Measurements from ENCODE around the gene ISCA1.
A peak's percentile ranks its signal among the peaks of the same experiment; 100 is the strongest.
"Not testable (repeated sequence)": the region's sequence is repeated elsewhere in the genome, so short reads cannot be mapped to it uniquely, and the experiment has no call there.

The ISCA1 gene

GRCh38 chr9:86282077-86282978 is at the start of gene ISCA1:
Gene ISCA1 (minus strand): TSS chr9:86282538. CDS start chr9:86282458, 80 bp downstream.
- DNase-seq (ENCODE audit: low spot score): peak; percentile 97

GRCh38 chr9:86330186-86330585 is 47.8 kb upstream of the ISCA1 start:
- DNase-seq (ENCODE audit: low spot score): no peak

GRCh38 chr9:86329649-86330048 is 47.3 kb upstream of the ISCA1 start:
- no peak for DNase-seq (ENCODE audit: low spot score)

GRCh38 chr9:86328156-86328555 is 45.8 kb upstream of the ISCA1 start:
- no peak for DNase-seq (ENCODE audit: low spot score)

DNA sequence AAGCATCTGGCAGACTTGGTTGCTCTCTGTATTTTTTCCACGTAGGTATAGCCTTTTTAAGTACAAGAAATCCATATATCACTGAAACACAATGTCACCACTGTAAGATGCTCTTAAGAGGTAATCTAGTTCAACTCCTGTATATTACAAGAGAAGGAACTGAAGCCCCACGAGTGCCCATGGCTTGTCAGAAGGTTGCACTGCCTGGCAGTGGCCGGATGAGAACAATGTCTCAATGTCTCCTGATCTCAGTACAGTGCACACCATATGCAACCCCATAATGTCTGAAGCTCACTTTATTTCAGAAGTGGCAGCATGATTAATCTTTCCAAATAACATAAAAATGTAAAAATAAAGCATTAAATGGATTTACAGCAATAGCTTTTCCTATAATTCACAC is 44.2 kb upstream of the ISCA1 start:
- peak; percentile 31 for DNase-seq (ENCODE audit: low spot score)

- DNase-seq (ENCODE audit: low spot score): no peak
These were observed 42.6 kb upstream of the ISCA1 start for GRCh38 chr9:86324901-86325300.

GRCh38 chr9:86324308-86324707 is 42.0 kb upstream of the ISCA1 start:
- no peak for DNase-seq (ENCODE audit: low spot score)

DNA sequence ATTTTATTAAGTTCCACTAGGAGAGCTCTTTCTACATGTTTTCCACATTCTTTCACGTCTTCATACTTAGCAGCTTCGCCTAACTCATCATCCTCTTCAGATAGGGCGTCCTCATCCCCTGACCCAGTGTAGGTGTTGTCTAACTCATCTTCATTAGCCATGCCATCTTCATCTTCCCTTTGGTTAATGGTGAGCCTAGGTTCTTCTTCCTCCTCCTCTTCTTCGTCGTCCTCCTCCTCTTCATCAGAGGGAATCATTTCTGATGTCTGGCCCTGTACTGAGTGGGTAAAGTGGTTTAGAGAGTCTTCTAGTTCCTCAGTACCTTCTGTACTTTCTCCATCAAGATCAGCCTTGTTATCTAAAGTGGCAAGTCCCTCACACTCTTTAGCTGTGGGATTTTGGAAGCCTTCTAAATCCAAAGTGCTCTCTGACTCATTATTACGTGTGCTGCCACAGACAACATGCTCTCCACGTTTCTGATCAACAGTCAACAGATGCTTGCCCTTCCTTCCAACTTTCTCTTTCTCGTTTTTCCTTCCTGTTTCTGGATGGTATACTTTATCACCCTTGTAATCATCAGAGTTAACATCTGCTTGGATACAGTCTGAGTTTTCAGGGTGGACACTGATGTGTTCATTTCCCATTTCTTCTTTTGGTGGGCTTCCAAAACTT is 40.8 kb upstream of the ISCA1 start:
- DNase-seq (ENCODE audit: low spot score): peak; percentile 31

- no peak for DNase-seq (ENCODE audit: low spot score)
These were observed 39.0 kb upstream of the ISCA1 start for GRCh38 chr9:86321373-86321772.

DNA sequence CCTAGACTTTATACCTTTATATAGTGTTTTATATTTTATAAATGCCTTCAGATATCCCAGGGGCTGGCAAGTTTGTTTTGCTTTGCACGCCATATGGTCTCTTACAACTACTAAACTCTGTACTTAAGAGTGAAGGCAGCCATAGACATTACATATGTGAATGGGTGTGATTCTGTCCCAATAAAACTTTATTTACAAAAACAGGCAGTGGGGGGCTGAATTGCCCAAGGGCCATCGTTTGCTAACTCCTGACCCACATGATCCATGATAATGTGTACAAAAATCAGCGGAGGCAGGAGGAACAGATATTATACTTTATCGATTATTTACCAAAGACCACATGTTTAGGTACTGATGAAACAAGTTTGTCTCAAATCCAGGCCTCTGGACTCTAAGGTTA is 35.8 kb upstream of the ISCA1 start:
- DNase-seq (ENCODE audit: low spot score): no peak

DNA sequence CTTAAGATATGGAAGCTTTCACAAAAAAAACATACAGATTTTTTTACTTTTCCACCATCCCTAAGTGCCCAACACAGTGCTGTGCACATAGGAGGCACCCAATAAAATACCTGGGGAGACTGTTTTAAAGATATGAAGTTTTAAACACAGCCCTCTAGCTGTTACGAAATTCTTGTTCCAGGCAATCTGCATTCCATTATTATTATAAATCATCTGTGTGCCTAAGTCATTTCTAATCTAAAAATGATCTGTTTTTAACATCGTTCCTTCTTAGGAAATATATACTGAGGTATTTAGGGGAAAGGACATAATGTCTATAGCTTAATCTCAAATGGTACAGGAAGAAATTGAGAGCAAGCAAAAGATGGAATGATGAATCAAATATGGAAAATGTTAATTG is 32.7 kb upstream of the ISCA1 start:
- no peak for DNase-seq (ENCODE audit: low spot score)

DNA sequence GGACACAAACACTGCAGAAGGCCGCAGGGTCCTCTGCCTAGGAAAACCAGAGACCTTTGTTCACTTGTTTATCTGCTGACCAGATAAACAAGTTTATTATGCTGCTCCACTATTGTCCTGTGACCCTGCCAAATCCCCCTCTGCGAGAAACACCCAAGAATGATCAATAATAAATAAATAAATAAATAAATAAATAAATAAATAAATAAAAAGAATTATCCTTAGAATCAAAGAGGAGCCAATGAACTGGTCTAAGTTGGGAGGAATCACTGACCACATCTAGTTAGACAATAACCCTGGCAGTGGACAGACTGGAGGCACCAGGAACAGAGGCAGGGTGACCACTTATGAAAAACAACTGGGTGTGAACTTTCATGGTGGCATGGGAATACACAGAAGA is 30.6 kb upstream of the ISCA1 start:
- not testable (repeated sequence) for DNase-seq (ENCODE audit: low spot score)

DNA sequence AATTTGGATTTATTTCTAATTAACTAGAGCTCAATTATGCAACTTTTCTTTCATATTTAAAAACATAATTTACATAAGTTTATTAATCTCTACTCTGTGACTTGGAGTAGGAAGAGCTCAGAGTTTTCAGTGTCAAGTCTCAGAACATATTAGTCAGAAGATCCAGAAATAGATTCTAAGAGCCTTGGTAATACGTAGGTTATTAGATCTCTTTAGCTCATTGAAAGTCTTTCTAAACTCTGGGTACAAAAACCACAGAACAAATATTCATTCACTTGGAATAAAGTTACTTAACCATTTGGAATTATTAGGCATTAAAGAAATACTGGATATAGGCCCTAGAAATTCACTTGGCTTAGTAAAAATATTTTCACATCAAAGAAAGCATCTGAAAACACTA is 26.3 kb upstream of the ISCA1 start:
- no peak for DNase-seq (ENCODE audit: low spot score)

GRCh38 chr9:86304236-86304730 is 21.9 kb upstream of the ISCA1 start:
- no peak for DNase-seq (ENCODE audit: low spot score)

GRCh38 chr9:86303316-86303975 is 21.1 kb upstream of the ISCA1 start:
- no peak for DNase-seq (ENCODE audit: low spot score)

DNA sequence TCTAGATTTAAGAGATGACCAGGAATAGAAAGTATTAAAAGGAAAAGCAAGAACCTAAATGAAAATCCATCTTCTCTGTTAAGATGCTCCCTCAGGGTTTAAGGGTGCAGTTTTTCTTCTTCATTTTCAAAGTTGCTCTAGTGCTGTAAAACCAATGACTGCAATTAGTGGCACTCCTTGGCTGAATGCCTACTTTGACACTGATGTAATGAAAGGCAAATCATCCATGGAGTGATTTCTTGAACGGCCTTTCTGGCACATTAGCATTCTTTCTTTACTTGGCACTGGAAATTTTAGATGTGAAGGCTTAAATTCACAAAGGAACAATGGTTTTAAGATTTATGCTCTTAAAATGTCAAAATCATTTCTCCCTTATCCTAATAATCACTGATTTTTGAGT is 19.3 kb upstream of the ISCA1 start:
- DNase-seq (ENCODE audit: low spot score): no peak

DNA sequence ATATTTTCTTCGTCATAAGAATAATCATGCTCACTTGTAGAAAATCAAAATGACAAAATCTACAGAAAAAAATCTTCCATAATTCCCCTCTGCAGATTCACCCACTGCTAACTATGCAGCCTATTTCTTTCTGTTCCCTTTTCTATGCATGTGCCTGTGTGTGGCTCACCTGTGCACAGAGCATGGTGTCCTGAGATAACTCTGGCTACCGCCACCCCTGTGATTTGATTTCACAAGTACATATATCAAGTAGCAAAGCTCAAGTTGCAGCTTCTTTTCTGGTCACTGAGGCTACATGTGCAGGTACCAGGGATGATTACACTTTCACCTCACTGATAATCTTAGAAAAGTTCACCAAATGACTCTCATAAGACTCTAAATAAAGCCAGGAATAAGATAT is 18.4 kb upstream of the ISCA1 start:
- no peak for DNase-seq (ENCODE audit: low spot score)

DNA sequence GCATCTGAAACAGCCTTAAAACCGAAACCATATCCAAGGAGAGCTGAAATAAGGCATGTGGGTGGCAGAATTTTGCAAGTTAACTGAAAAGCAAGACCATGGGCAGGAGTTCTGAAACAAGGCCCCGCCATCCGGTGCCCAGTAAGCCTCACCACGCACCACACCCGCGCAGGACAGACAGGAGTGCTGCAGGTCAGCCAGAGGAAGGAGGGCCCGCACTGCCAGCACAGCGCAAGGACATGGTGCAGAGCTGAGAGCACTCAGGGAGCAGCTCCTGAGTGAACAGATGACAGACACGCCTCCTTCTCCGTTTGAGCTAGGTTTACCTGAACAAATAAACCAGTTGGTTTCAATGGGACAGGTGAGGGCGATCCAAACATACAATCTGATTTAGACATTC is 16.5 kb upstream of the ISCA1 start:
- no peak for DNase-seq (ENCODE audit: low spot score)

DNA sequence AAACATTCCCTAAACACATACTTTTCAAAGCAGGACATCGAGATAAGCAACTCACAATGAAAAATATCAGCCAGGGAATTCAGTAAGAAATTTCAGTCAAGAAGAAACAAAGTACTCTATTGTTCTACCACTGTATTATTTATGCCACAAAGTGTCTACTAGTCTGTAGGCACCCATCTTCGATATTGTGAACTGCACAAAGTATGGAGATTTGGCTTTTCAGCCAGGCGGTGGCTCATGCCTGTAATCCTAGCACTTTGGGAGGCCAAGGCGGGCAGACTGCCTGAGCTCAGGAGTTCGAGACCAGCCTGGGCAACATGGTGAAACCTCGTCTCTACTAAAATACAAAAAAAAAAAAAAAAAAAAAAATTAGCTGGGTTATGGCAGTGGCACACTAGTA is 8.0 kb upstream of the ISCA1 start:
- DNase-seq (ENCODE audit: low spot score): not testable (repeated sequence)

- no peak for DNase-seq (ENCODE audit: low spot score)
These were observed 6.3 kb upstream of the ISCA1 start for GRCh38 chr9:86288499-86289198.

DNA sequence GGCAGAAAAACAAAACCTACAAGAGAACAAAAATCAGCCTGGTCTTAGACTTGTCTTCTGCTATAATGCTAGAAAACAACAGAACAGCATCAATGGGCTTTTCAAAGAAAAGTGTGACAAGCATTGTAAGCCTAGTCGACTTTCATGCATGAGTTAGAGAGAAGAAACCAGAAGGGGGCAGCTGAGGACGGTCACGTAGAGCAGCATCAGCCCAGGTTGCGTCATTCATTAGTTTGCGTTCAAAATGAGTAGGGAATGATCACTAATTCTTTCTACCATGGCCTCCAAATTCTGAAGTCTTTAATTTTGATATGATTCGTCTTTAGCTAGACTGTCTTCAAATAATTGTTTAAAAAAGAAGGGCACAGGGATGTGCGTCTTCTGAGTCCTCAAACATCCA is 4.7 kb upstream of the ISCA1 start:
- no peak for DNase-seq (ENCODE audit: low spot score)

DNA sequence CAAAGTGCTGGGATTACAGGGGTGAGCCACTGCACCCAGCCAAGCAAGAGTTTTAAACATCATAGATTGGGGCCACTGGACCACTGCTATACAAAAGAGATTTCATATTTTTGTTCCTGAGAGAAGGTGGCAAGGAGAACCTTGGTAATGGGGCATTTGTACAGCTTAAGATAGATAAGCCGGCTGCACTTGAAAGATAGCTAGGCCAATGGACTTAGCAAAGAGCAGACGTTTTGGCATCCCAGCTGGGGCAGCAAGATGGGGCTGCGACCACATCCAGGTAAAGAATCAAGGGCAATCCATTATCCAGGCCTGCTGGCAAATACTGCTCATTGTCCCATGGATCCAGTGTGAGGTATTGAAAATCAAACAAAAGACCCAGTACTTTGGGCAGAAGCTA is 3.9 kb upstream of the ISCA1 start:
- DNase-seq (ENCODE audit: low spot score): no peak
